Thymus (tissue), 11 donors: Measurements from ENCODE around the gene STMN1. TPM values are rescaled to one million over a fixed set of nuclear protein-coding genes. Genes with fewer than 3 reads are reported as not detected.

ENCODE experiments used
- DNase-seq, 9 donors: peaks; one replicate each; pipeline ENCODE4 v3.0.0-alpha.2; 2013; ENCODE audit warnings: low spot score in 9 of 9, low read depth in 6 of 9, missing footprints in 1 of 9
- H3K27ac ChIP-seq, 2 donors: one replicate each; pipeline ENCODE4 v1.5.1; 2013; ENCODE audit warnings: control low read depth in 1 of 2, low read depth in 1 of 2, low read length in 1 of 2, mild to moderate bottlenecking in 1 of 2, moderate library complexity in 1 of 2
- H3K27me3 ChIP-seq, 2 donors: one replicate each; pipeline ENCODE4 v1.5.1; 2013; ENCODE audit warnings: low read length in 1 of 2; ENCODE audit not compliant: control insufficient read depth in 2 of 2, insufficient read depth in 1 of 2
- H3K36me3 ChIP-seq, 2 donors: one replicate each; pipeline ENCODE4 v1.5.1; 2013; ENCODE audit warnings: low read length in 1 of 2, mild to moderate bottlenecking in 1 of 2, moderate library complexity in 1 of 2; ENCODE audit not compliant: control insufficient read depth in 2 of 2, insufficient read depth in 2 of 2
- H3K4me1 ChIP-seq, 2 donors: one replicate each; pipeline ENCODE4 v1.5.1; 2013; ENCODE audit warnings: low read length in 2 of 2; ENCODE audit not compliant: control insufficient read depth in 2 of 2, insufficient read depth in 2 of 2
- H3K4me3 ChIP-seq, 2 donors: one replicate each; pipeline ENCODE4 v1.5.1; 2013; ENCODE audit warnings: low read length in 2 of 2, control low read depth in 1 of 2, mild to moderate bottlenecking in 1 of 2
- H3K9me3 ChIP-seq, 2 donors: one replicate each; pipeline ENCODE4 v1.5.1; 2013; ENCODE audit warnings: low read length in 1 of 2, mild to moderate bottlenecking in 1 of 2; ENCODE audit not compliant: control insufficient read depth in 2 of 2, insufficient read depth in 1 of 2
- WGBS: extraction: QIAGEN DNeasy Blood & Tissue Kit; methylation state at CpG from one replicate; pipeline ENCODE4 v1.1.7; 2013; 5-methylcytosine and 5-hydroxymethylcytosine counted together
- polyA plus RNA-seq: library from polyadenylated mRNA; stranded (reverse); fragments of 200-250 nt; gene quantifications from one replicate; pipeline ENCODE4 v1.2.3, GENCODE V29; 2013
- total RNA-seq: library from RNA; stranded (reverse); fragments of 120-200 nt; gene quantifications from one replicate; pipeline ENCODE4 v1.2.4, GENCODE V29; 2013
- donor health status: healthy.

Gene STMN1
- total and polyA plus RNA-seq, 2 donors = 472 to 1,468 TPM

GRCh38 chr1:25926731-25927496 lies 20.7 kb upstream of the STMN1 start:
- Histone ChIP-seq H3K4me1 (peaks cover 16 to 41% of the 10 kb centered on the region in 2 donors), H3K27ac (no peak overlapping the region), H3K9me3 (peaks cover 0 to 2% of the 10 kb centered on the region in 2 donors), H3K36me3 (no peaks in the 10 kb centered on the region), H3K27me3 (peaks cover 0 to 10% of the 10 kb centered on the region in 2 donors), H3K4me3 (no peak overlapping the region)
- 86% methylated on average over 13 of the region's 13 CpGs for WGBS
- no peak for DNase-seq

GRCh38 chr1:25924454-25924853 lies 18.2 kb upstream of the STMN1 start:
- no peaks in the 10 kb centered on the region for H3K36me3 ChIP-seq
- peaks cover 17 to 50% of the 10 kb centered on the region in 2 donors for H3K4me1 ChIP-seq
- 67% methylated on average over 2 of the region's 2 CpGs for WGBS

DNA sequence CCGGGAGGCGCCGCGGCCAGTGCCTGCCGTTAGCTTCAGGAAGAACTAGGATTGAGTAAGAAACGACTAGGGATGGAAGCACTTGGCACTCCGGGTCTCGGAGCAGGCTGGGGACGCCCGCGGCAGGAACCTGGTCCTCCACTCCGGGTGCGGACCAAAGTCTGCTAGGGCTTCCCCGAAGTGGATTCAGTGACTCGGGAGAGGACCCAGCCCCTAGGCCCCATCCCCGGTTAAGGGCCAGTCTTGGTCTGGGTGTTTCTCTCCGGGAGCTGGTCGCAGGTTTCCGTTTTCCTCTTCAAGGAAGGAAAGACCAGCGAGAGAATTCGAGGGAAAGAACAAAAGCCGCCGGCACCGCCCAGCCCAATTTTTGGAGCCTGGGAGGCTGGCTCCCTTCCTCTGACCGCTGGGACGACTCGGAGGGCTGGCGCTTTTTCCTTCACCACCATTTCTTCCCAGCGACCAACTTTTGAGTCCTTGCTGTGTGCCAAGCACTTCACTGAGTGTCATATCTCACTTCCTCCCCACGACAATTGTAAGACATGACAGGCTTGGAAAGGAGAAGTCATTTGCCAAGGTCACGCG lies 16.8 kb upstream of the STMN1 start:
- Histone ChIP-seq H3K4me3 (peak overlapping the region; percentile 52 to 61), H3K4me1 (peaks cover 23 to 50% of the 10 kb centered on the region in 2 donors), H3K36me3 (no peaks in the 10 kb centered on the region), H3K27me3 (peaks cover 0 to 10% of the 10 kb centered on the region in 2 donors), H3K27ac (peak overlapping the region; percentile 43 to 81), H3K9me3 (peaks cover 0 to 2% of the 10 kb centered on the region in 2 donors)
- 5% methylated on average over 32 of the region's 32 CpGs for WGBS
- DNase-seq = peak in 4 of 9 donors; percentile 26 to 43 (median 32)

More at GRCh38 chr1:25924454-25924853, 18.2 kb upstream of the STMN1 start:
- H3K27me3 ChIP-seq = peaks cover 0 to 10% of the 10 kb centered on the region in 2 donors
- no peak for DNase-seq
- H3K9me3 ChIP-seq = peaks cover 0 to 2% of the 10 kb centered on the region in 2 donors
- H3K27ac ChIP-seq = no peak overlapping the region
- H3K4me3 ChIP-seq = no peak overlapping the region

DNA sequence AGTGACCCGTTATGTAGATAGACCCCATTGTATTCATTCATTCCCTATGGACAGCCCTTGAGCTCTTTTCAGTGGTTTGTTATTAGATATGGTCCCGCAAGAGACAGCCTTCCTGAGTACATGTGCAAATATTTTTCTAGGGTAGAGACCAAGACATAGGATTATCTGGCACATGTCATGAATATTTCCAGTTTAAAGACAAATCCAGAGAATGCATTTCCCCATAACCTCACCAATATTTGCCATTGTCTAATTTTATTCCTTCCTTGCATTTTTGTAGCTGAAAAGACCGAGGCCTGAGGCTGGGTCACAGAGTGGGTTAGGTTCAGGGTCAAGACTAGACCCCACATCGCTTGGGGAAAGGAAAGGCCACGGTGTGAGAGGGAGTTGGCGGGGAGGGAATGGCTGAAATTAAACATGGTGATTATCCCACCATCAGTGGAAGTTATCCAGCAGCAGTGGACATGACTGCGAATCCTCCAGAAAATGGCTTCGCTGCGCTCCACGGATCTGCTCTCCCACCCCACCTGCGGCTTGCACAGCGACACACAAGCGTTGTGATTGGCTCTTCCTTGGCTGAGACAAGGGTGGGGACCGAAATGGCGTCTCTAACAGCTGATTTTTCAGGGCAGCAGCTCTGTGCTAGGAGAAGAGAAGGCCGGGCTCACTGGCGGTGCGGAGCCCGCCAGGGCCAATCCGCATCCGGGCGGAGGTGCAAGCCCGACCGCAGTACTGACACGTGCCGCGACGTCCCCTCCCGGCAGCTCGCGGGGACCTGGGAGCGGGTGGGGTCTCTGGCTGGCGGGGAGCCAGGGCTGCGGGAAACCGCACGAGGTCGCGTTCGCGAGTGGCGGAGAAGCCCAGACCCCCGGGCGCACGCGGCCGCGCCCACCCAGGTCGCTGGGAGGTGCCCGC lies 16.1 kb upstream of the STMN1 start:
- Histone ChIP-seq H3K27ac (peak overlapping the region; percentile 43 to 85), H3K4me1 (peaks cover 27 to 49% of the 10 kb centered on the region in 2 donors), H3K9me3 (peaks cover 0 to 2% of the 10 kb centered on the region in 2 donors), H3K27me3 (peaks cover 0 to 10% of the 10 kb centered on the region in 2 donors), H3K36me3 (no peaks in the 10 kb centered on the region), H3K4me3 (peak overlapping the region; percentile 52 to 61)
- 11% methylated on average over 49 of the region's 49 CpGs for WGBS
- DNase-seq = peak in 8 of 9 donors; percentile 62 to 92 (median 74)

- WGBS = 97% methylated on average over 11 of the region's 11 CpGs
- Histone ChIP-seq H3K4me1 (peaks cover 25 to 41% of the 10 kb centered on the region in 2 donors), H3K9me3 (peaks cover 0 to 2% of the 10 kb centered on the region in 2 donors), H3K4me3 (no peak overlapping the region), H3K27me3 (peaks cover 0 to 10% of the 10 kb centered on the region in 2 donors), H3K27ac (peak overlapping the region in 1 of 2 donors; percentile 5), H3K36me3 (no peaks in the 10 kb centered on the region)
- no peak for DNase-seq
Measured at GRCh38 chr1:25918615-25919014, 12.4 kb upstream of the STMN1 start.

DNA sequence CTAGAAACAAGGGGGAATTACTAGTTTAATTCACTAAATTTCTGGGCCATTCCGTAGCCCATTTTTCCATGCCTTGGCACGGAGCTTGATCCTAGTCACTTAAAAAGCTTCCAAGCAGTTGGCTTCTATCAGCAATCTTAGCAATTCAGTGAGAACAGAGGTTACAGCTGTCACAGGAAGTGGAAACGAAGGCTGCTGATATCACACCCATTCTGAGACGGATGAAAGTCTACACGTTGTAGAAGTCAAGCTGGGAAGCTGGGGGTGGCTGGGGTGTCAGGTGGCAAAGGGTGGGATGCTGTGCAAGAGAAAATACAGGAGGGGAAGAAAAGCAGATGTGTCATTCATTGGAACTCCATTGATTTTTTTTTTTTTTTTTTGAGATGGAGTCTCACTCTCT lies 11.8 kb upstream of the STMN1 start:
- H3K4me1 ChIP-seq = peaks cover 19 to 35% of the 10 kb centered on the region in 2 donors
- peak overlapping the region; percentile 36 to 39 for H3K27ac ChIP-seq
- peaks cover 0 to 2% of the 10 kb centered on the region in 2 donors for H3K9me3 ChIP-seq
- DNase-seq = peak in 7 of 9 donors; percentile 32 to 85 (median 60)
- H3K27me3 ChIP-seq = peaks cover 0 to 7% of the 10 kb centered on the region in 2 donors
- H3K36me3 ChIP-seq = no peaks in the 10 kb centered on the region
- 22% methylated on average over 5 of the region's 5 CpGs for WGBS
- no peak overlapping the region for H3K4me3 ChIP-seq

DNA sequence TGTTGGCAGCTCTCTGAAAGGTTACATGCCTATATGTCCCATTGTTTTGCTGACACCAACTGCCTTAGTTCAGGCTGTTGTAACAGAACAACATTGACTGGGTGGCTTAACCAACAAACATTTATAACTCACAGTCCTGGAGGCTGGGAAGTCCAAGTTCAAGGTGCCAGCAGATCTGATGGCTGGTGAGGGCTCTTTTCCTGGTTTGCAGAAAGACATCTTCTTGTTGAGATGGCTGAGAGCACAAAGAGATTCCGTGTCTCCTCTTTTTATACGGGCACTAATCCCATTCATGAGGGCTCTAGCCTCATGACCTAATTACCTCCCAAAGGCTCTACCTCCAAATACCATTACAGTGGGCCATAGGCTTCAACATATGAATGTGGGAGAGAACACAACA lies 10.2 kb upstream of the STMN1 start:
- DNase-seq = no peak
- Histone ChIP-seq H3K27ac (no peak overlapping the region), H3K27me3 (no peaks in the 10 kb centered on the region), H3K4me1 (peaks cover 13 to 22% of the 10 kb centered on the region in 2 donors), H3K36me3 (no peaks in the 10 kb centered on the region), H3K9me3 (no peaks in the 10 kb centered on the region), H3K4me3 (no peak overlapping the region)
- WGBS = over 99% methylated on average over 2 of the region's 2 CpGs

DNA sequence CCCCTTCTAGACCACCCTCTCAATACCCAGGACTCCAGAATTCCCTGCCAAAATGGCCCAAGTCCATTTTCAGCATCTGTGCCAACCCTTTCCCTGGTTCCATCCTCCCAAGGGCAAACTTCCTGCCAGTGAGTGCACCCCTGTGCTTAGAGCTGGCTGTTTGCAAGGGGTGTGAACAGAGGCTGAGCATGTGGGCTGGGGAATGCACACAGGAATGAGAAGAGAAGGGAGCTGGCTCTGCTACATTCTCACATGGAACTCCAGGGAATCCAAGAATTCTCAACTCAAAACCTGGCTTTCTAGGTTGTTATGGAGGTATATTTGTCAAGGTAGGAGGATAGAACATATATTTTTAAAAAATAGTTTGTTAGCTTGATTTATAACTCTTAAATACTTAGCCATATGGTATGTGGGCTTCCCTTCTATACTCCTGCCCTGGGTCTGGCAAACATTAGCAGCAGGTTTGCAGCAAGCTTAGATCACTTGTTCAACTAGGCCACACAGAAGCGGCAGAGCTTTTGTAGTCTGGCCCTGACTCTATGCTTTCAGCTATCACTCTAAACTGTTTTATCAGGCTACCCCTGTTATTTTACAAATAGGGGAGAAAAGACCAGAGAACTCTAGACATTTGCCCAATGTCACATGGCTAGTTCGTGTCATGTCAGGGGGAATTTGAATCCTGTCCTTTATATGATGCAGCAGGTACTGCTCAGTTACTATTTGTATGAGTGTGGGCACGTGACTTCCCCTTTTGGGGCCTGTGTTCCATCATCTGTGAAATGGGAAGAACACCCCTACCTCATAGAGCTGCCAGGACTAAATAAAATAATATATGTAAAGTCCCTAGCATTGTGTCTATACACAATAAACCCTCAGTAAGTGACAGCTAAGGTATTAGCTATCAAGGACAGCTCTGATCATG lies 8.1 kb upstream of the STMN1 start:
- Histone ChIP-seq H3K4me3 (no peak overlapping the region), H3K36me3 (no peaks in the 10 kb centered on the region), H3K9me3 (no peaks in the 10 kb centered on the region), H3K27me3 (no peaks in the 10 kb centered on the region), H3K4me1 (peaks cover 13 to 20% of the 10 kb centered on the region in 2 donors), H3K27ac (no peak overlapping the region)
- no peak for DNase-seq
- WGBS = 93% methylated on average over 3 of the region's 3 CpGs
